Liver (tissue), 9 donors: ENCODE measurements around the gene RER1. TPM values are rescaled to one million over a fixed set of nuclear protein-coding genes. Genes with fewer than 3 reads are reported as not detected.

ENCODE experiments used
- DNase-seq: peaks from one replicate; pipeline ENCODE4 v3.0.0-alpha.2; 2017; ENCODE audit warnings: low spot score
- H3K27ac ChIP-seq, 2 donors: one replicate each; pipeline ENCODE4 v1.7.0; 2013; ENCODE audit warnings: inconsistent platforms in 2 of 2, low read length in 2 of 2, control low read depth in 1 of 2, low read depth in 1 of 2, mild to moderate bottlenecking in 1 of 2
- H3K27me3 ChIP-seq, 4 donors: one replicate each; pipeline versions ENCODE4 v1.6.1 to v1.7.0; 2013; ENCODE audit warnings: low read length in 3 of 4, inconsistent platforms in 1 of 4, mild to moderate bottlenecking in 1 of 4, moderate library complexity in 1 of 4; ENCODE audit not compliant: control insufficient read depth in 4 of 4, insufficient read depth in 4 of 4
- H3K36me3 ChIP-seq, 4 donors: one replicate each; pipeline versions ENCODE4 v1.6.1 to v1.7.0; 2013; ENCODE audit warnings: low read length in 3 of 4, mild to moderate bottlenecking in 3 of 4, low read depth in 1 of 4, moderate library complexity in 1 of 4; ENCODE audit not compliant: control insufficient read depth in 4 of 4, insufficient read depth in 3 of 4
- H3K4me1 ChIP-seq, 4 donors: one replicate each; pipeline versions ENCODE4 v1.6.1 to v1.7.0; 2013; ENCODE audit warnings: low read length in 3 of 4, mild to moderate bottlenecking in 3 of 4, moderate library complexity in 1 of 4; ENCODE audit not compliant: control insufficient read depth in 4 of 4, insufficient read depth in 4 of 4
- H3K4me3 ChIP-seq, 3 donors: one replicate each; pipeline versions ENCODE4 v1.6.1 to v1.7.0; 2013; ENCODE audit warnings: low read length in 3 of 3, control low read depth in 1 of 3, low read depth in 1 of 3, mild to moderate bottlenecking in 1 of 3
- H3K9ac ChIP-seq, 2 donors: one replicate each; pipeline ENCODE4 v1.7.0; 2013; ENCODE audit warnings: low read length in 2 of 2, mild to moderate bottlenecking in 2 of 2, moderate library complexity in 2 of 2, control low read depth in 1 of 2, low read depth in 1 of 2
- H3K9me3 ChIP-seq, 4 donors: one replicate each; pipeline versions ENCODE4 v1.6.1 to v1.7.0; 2013; ENCODE audit warnings: low read length in 3 of 4; ENCODE audit not compliant: control insufficient read depth in 4 of 4
- EGR1 ChIP-seq, 2 donors: IDR thresholded peaks; 2 replicates each; pipeline ENCODE4 v1.6.1; 2016 to 2018; ENCODE audit warnings: antibody characterized with exemption in 2 of 2, low read depth in 2 of 2
- FOXA1 ChIP-seq: IDR thresholded peaks from 2 replicates; pipeline ENCODE4 v1.6.1; 2016; ENCODE audit warnings: antibody characterized with exemption
- FOXA2 ChIP-seq: IDR thresholded peaks from 2 replicates; pipeline ENCODE4 v1.6.1; 2016; ENCODE audit warnings: antibody characterized with exemption
- GABPA ChIP-seq, 2 donors: IDR thresholded peaks in 1 of 2; conservative IDR thresholded peaks in 1 of 2; 2 replicates each; pipeline ENCODE4 v1.6.1; 2016; ENCODE audit warnings: antibody characterized with exemption in 2 of 2, mild to moderate bottlenecking in 1 of 2, moderate library complexity in 1 of 2
- HNF4A ChIP-seq, 2 donors: conservative IDR thresholded peaks; 2 replicates each; pipeline ENCODE4 v1.6.1; 2016; ENCODE audit warnings: antibody characterized with exemption in 2 of 2, mild to moderate bottlenecking in 2 of 2
- HNF4G ChIP-seq: IDR thresholded peaks from 2 replicates; pipeline ENCODE4 v1.6.1; 2016; ENCODE audit warnings: antibody characterized with exemption
- JUND ChIP-seq, 2 donors: IDR thresholded peaks; 2 replicates each; pipeline ENCODE4 v1.6.1; 2016; ENCODE audit warnings: antibody characterized with exemption in 2 of 2
- NR2F2 ChIP-seq: IDR thresholded peaks from 2 replicates; pipeline ENCODE4 v1.6.1; 2016; ENCODE audit warnings: antibody characterized with exemption
- RAD21 ChIP-seq, 2 donors: IDR thresholded peaks; 2 replicates each; pipeline ENCODE4 v1.6.1; 2016; ENCODE audit warnings: antibody characterized with exemption in 2 of 2, mild to moderate bottlenecking in 2 of 2
- REST ChIP-seq: IDR thresholded peaks from 2 replicates; pipeline ENCODE4 v1.6.1; 2016; ENCODE audit warnings: antibody characterized with exemption, mild to moderate bottlenecking
- RXRA ChIP-seq, 2 donors: IDR thresholded peaks; 2 replicates each; pipeline ENCODE4 v1.6.1; 2017 to 2018; ENCODE audit warnings: antibody characterized with exemption in 2 of 2, mild to moderate bottlenecking in 1 of 2
- SP1 ChIP-seq: IDR thresholded peaks from 2 replicates; pipeline ENCODE4 v1.6.1; 2018; ENCODE audit warnings: antibody characterized with exemption, mild to moderate bottlenecking
- TAF1 ChIP-seq: conservative IDR thresholded peaks from 2 replicates; pipeline ENCODE4 v1.6.1; 2016; ENCODE audit warnings: antibody characterized with exemption, mild to moderate bottlenecking
- YY1 ChIP-seq: IDR thresholded peaks from 2 replicates; pipeline ENCODE4 v1.6.1; 2016; ENCODE audit warnings: antibody characterized with exemption, mild to moderate bottlenecking
- WGBS: extraction: QIAGEN DNeasy Blood & Tissue Kit; methylation state at CpG from one replicate; pipeline ENCODE4 v1.1.7; 2013; 5-methylcytosine and 5-hydroxymethylcytosine counted together
- polyA plus RNA-seq, 2 donors: library from polyadenylated mRNA; stranded (reverse) in 1 of 2; unstranded in 1 of 2; fragments of 200-250 nt in 1 of 2; fragments of >200 nt in 1 of 2; fragmentation: Nextera tagmentation in 1 of 2; extraction: Ambion mirVana in 1 of 2; gene quantifications; one replicate each; pipeline versions ENCODE4 v1.2.1 to v1.2.3, GENCODE V29; 2013 to 2015
- total RNA-seq, 2 donors: library from RNA; depleted of rRNA; stranded (reverse); fragments of >200 nt; gene quantifications; one replicate each; pipeline ENCODE4 v1.2.3, GENCODE V29; 2014
- TF ChIP-seq, protein P1 (sequence below): IDR thresholded peaks from 2 replicates; pipeline ENCODE4 v1.6.1; 2016; ENCODE audit warnings: antibody characterized with exemption
- TF ChIP-seq, protein P2 (sequence below): IDR thresholded peaks from 2 replicates; pipeline ENCODE4 v1.6.1; 2016; ENCODE audit warnings: antibody characterized with exemption
- TF ChIP-seq, protein P3 (sequence below): IDR thresholded peaks from 2 replicates; pipeline ENCODE4 v1.6.1; 2016; ENCODE audit warnings: antibody characterized with exemption
- donor health status: healthy.
- donor health status: healthy.
- donor health status: healthy.
- donor health status: healthy.
- donor health status: healthy.

RER1 gene
- total and polyA plus RNA-seq, 4 donors = 43.5 to 142 (median 89.7) TPM

GRCh38 chr1:2378956-2379732 lies 12.5 kb upstream of the RER1 start:
- no peak overlapping the region for H3K27ac ChIP-seq
- H3K4me1 ChIP-seq = no peaks in the 10 kb centered on the region
- H3K9ac ChIP-seq = no peak overlapping the region
- no peaks in the 10 kb centered on the region for H3K36me3 ChIP-seq
- 85% methylated on average over 18 of the region's 18 CpGs for WGBS
- TF ChIP-seq, protein P1, sequence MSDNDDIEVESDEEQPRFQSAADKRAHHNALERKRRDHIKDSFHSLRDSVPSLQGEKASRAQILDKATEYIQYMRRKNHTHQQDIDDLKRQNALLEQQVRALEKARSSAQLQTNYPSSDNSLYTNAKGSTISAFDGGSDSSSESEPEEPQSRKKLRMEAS = no peak
- no peak for TF ChIP-seq REST
- TF ChIP-seq EGR1 (IDR thresholded peaks at IDR 0.05; ENCODE audit: low read depth in 2 of 2) = no peak
- no peak for TF ChIP-seq RXRA (IDR thresholded peaks at IDR 0.05)
- TF ChIP-seq YY1 = no peak
- no peak for TF ChIP-seq FOXA2
- no peak for TF ChIP-seq HNF4G
- no peak for TF ChIP-seq SP1
- TF ChIP-seq NR2F2 = no peak
- no peak for TF ChIP-seq TAF1
- no peak for TF ChIP-seq FOXA1
- TF ChIP-seq, protein P2, sequence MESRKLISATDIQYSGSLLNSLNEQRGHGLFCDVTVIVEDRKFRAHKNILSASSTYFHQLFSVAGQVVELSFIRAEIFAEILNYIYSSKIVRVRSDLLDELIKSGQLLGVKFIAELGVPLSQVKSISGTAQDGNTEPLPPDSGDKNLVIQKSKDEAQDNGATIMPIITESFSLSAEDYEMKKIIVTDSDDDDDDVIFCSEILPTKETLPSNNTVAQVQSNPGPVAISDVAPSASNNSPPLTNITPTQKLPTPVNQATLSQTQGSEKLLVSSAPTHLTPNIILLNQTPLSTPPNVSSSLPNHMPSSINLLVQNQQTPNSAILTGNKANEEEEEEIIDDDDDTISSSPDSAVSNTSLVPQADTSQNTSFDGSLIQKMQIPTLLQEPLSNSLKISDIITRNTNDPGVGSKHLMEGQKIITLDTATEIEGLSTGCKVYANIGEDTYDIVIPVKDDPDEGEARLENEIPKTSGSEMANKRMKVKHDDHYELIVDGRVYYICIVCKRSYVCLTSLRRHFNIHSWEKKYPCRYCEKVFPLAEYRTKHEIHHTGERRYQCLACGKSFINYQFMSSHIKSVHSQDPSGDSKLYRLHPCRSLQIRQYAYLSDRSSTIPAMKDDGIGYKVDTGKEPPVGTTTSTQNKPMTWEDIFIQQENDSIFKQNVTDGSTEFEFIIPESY = no peak
- H3K9me3 ChIP-seq = no peaks in the 10 kb centered on the region
- H3K27me3 ChIP-seq = no peaks in the 10 kb centered on the region
- no peak overlapping the region for H3K4me3 ChIP-seq
- no peak for DNase-seq

- H3K27me3 ChIP-seq = no peaks in the 10 kb centered on the region
- no peak overlapping the region for H3K27ac ChIP-seq
- no peaks in the 10 kb centered on the region for H3K4me1 ChIP-seq
- H3K9ac ChIP-seq = no peak overlapping the region
- DNase-seq = no peak
- H3K9me3 ChIP-seq = no peaks in the 10 kb centered on the region
- WGBS = 94% methylated on average over 23 of the region's 23 CpGs
- H3K36me3 ChIP-seq = no peaks in the 10 kb centered on the region
- no peak overlapping the region for H3K4me3 ChIP-seq
- TF ChIP-seq RAD21 (IDR thresholded peaks at IDR 0.05) (no peak), FOXA2 (no peak), EGR1 (IDR thresholded peaks at IDR 0.05; ENCODE audit: low read depth in 2 of 2) (no peak), FOXA1 (no peak), HNF4A (conservative IDR thresholded peaks at IDR 0.05) (no peak), REST (no peak), JUND (IDR thresholded peaks at IDR 0.05) (no peak), HNF4G (no peak), NR2F2 (no peak), YY1 (no peak), SP1 (no peak), GABPA (IDR thresholded peaks at IDR 0.05 in 1 of 2, conservative IDR thresholded peaks at IDR 0.05 in 1 of 2) (no peak)
- TF ChIP-seq, protein P3, sequence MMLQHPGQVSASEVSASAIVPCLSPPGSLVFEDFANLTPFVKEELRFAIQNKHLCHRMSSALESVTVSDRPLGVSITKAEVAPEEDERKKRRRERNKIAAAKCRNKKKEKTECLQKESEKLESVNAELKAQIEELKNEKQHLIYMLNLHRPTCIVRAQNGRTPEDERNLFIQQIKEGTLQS = no peak
- TF ChIP-seq, protein P2 = no peak
These were observed 11.8 kb upstream of the RER1 start for GRCh38 chr1:2379733-2380404.
